ENCODE measurements around the gene ZNF618.

Gene ZNF618

GRCh38 chr9:114075602-114076001 lies 199.5 kb downstream of the ZNF618 start:
- Histone ChIP-seq H3K4me1 (peaks cover 0 to 31% (median 16%) of the 10 kb centered on the region in 4 donors), H3K27me3 (no peaks in the 10 kb centered on the region), H3K9me3 (no peaks in the 10 kb centered on the region), H3K36me3 (no peaks in the 10 kb centered on the region), H3K27ac (no peak overlapping the region), H3K4me3 (no peak overlapping the region)
- intact Hi-C loops (cut with DNase I; ENCODE audit: low total_unique reads), result no loop called here
- TF ChIP-seq, protein P1, sequence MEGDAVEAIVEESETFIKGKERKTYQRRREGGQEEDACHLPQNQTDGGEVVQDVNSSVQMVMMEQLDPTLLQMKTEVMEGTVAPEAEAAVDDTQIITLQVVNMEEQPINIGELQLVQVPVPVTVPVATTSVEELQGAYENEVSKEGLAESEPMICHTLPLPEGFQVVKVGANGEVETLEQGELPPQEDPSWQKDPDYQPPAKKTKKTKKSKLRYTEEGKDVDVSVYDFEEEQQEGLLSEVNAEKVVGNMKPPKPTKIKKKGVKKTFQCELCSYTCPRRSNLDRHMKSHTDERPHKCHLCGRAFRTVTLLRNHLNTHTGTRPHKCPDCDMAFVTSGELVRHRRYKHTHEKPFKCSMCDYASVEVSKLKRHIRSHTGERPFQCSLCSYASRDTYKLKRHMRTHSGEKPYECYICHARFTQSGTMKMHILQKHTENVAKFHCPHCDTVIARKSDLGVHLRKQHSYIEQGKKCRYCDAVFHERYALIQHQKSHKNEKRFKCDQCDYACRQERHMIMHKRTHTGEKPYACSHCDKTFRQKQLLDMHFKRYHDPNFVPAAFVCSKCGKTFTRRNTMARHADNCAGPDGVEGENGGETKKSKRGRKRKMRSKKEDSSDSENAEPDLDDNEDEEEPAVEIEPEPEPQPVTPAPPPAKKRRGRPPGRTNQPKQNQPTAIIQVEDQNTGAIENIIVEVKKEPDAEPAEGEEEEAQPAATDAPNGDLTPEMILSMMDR (IDR thresholded peaks at IDR 0.05), result no peak
- DNase-seq, result no peak

GRCh38 chr9:114076237-114077161 lies 200.4 kb downstream of the ZNF618 start:
- DNase-seq, result peak in 1 of 2 donors; percentile 28
- Histone ChIP-seq H3K4me1 (peaks cover 0 to 24% (median 14%) of the 10 kb centered on the region in 4 donors), H3K36me3 (no peaks in the 10 kb centered on the region), H3K4me3 (no peak overlapping the region), H3K27ac (no peak overlapping the region), H3K9me3 (no peaks in the 10 kb centered on the region), H3K27me3 (no peaks in the 10 kb centered on the region)
- TF ChIP-seq, protein P1 (IDR thresholded peaks at IDR 0.05), result no peak
- intact Hi-C loops (cut with DNase I; ENCODE audit: low total_unique reads), result no loop called here

DNA sequence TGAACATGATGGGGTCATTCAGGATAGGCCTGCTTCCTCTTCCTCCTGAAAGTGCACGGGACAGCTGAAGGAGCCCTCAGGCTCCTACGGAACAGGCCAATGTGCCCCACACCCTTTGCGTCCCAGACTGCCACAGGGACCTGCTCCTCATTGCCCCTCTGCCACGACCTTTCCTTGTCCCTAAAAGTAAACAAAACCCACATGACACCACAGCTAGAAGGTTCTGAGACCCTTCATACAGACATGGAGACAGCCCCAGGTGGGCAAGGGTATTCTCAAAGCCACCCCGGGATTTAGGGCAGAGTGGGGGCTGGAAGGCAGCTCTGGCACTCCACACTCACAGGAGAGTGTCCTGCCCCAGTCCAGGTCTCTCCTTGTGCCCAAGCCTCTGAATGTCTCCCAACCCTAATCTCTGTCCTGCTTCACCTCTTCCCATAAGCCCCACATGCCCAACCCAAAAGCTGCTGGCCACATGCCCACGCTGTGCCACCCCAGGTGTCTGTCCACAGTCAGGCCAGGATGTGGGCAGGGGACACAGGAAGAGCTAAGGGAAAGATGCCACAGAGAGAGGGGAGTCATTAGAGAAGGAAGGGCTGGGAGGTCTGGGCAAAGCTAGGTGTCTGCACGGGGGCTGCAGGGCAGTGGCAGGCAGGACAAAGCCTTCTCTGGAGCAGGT lies 201.2 kb downstream of the ZNF618 start:
- H3K4me3 ChIP-seq, result no peak overlapping the region
- H3K9me3 ChIP-seq, result no peaks in the 10 kb centered on the region
- intact Hi-C loops (cut with DNase I; ENCODE audit: low total_unique reads), result no loop called here
- TF ChIP-seq, protein P1 (IDR thresholded peaks at IDR 0.05), result no peak
- H3K4me1 ChIP-seq, result peaks cover 0 to 16% (median 7%) of the 10 kb centered on the region in 4 donors
- no peaks in the 10 kb centered on the region for H3K36me3 ChIP-seq
- no peak overlapping the region for H3K27ac ChIP-seq
- H3K27me3 ChIP-seq, result no peaks in the 10 kb centered on the region
- DNase-seq, result no peak

- intact Hi-C loops (cut with DNase I; ENCODE audit: low total_unique reads), result no loop called here
- no peak within 1 kb of the TSS for H3K27ac ChIP-seq
- TF ChIP-seq, protein P1 (IDR thresholded peaks at IDR 0.05), result no peak
- H3K4me3 ChIP-seq, result no peak within 1 kb of the TSS
- H3K27me3 ChIP-seq, result no peaks in the 10 kb centered on the region
- peaks cover 0 to 13% (median 2%) of the 10 kb centered on the region in 4 donors for H3K4me1 ChIP-seq
- DNase-seq, result peak in 1 of 2 donors; percentile 53
- H3K36me3 ChIP-seq, result no peaks in the 10 kb centered on the region
- no peaks in the 10 kb centered on the region for H3K9me3 ChIP-seq
Observed at GRCh38 chr9:114078021-114078780, 202.1 kb downstream of the ZNF618 start, which contains the start of gene AMBP. TSS of gene AMBP (minus strand) at chr9:114078300. CDS start at chr9:114078209, 91 bp downstream.

- DNase-seq, result no peak
- Histone ChIP-seq H3K4me3 (no peak overlapping the region), H3K27me3 (no peaks in the 10 kb centered on the region), H3K27ac (no peak overlapping the region), H3K36me3 (no peaks in the 10 kb centered on the region), H3K4me1 (peaks cover 0 to 13% (median 2%) of the 10 kb centered on the region in 4 donors), H3K9me3 (no peaks in the 10 kb centered on the region)
- intact Hi-C loops (cut with DNase I; ENCODE audit: low total_unique reads), result no loop called here
- TF ChIP-seq, protein P1 (IDR thresholded peaks at IDR 0.05), result no peak
Observed at GRCh38 chr9:114078781-114079156, 202.7 kb downstream of the ZNF618 start.

Data from tibial artery (tissue), 4 donors.